Stimulated activated naive CD4-positive, alpha-beta T cell (primary cell): ENCODE data around the gene PALMD.

Source experiments
- DNase-seq, 6 experiments: peaks; one replicate each; lab custom pipeline; 2025; lab: John Stamatoyannopoulos, UW

Gene PALMD

GRCh38 chr1:99635664-99636063, 10.2 kb upstream of the PALMD start:
- DNase-seq = no peak

DNA sequence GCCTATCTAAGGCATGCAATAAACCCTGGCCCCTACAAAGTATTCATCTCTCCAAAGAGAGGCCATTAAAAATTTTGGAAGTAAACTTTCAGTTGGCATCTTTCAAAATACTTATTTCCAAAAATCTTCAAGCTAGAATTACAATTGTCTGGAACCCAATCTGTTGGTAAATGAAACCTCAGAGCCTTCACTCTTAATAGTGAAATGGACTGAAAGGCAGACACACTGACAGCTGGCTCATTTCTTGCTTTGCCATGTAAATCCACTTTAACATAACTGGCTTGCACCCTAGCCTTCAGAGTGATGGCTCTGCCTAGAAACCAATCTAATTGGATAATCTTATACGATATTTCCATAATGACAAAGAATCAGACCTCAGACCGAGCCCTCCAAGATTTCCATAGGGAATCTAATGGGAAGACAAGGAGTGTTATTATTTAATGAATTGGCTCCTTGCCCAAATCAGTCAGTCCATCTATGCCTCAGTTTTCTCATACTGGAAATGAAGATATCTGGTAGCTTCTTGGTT, 9.2 kb upstream of the PALMD start:
- DNase-seq = no peak

DNA sequence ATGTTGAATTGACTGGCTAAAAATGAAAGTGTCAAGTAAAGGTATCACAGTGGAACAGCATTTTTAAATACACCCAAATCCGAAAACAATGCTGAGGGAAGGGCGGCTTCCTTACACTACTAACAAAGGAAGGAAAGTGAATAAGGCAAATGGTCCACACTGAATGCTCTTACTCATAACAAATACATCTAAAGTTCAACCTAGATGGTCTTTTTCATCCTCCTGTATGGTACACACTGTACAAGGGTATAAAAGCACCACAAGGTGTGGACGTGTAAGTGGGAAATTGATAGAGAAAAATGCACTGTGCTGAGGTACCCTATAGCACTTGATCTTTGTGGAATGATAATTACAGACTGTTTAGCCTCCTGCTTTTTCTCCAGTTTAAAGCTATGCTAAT, 7.1 kb upstream of the PALMD start:
- DNase-seq = no peak

GRCh38 chr1:99639408-99639807, 6.5 kb upstream of the PALMD start:
- no peak for DNase-seq

DNA sequence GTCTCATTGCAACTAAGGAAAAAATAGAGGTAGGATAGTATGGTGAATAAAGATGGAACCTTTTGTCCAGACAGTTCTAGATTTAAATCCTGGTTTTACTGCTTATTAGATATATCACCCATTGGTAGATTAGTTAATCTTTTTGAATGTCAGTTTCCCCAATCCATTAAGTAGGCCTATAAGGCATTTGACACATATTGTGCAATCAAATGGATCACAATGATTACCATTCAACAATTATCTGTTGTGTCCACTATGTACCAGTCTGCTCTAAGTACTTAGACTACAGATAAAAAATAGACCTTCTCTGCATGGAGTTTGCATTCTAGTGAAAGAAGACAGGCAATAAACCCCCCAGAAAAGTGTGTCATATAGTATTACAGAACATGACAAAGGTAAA, 6.0 kb upstream of the PALMD start:
- DNase-seq = no peak

DNA sequence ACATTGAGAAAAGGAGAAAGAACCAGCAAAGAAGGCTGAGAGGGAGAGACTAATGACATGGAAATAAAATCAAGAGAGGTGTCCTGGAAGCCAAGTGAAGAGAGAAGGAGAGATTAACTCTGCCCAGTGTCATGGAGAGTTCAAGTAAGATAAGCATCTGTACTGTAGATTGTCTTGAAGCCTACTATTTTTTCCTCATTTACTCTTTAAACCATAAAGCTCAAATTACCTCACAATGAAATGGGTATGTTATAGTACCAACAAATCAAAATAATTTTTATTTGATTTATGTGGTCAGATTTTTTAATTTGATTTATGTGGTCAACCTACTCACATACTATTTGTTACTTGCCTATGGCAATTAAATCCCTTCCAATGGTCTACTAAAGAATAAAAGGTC, 5.2 kb upstream of the PALMD start:
- DNase-seq = no peak

DNA sequence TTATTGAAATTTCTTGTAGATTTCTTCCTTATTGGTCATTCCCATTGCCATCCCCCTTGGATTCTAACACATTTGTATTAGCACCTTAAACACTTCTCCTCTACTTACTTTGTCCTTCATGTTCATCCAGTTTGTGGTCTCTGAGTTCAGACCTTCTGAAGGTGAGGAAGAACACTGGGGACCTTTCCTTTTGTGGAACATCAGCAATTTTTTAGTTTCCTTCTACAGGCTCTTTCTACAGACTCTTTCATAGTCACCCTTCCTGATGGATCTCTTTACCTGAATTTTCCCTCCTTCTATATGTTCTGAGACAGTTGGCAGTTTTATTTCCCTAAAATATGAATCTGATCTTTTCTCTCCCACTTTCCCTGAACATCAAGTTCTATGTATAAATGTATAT, 4.4 kb upstream of the PALMD start:
- no peak for DNase-seq

- no peak for DNase-seq
Observed at GRCh38 chr1:99642053-99642452, 3.9 kb upstream of the PALMD start.

DNA sequence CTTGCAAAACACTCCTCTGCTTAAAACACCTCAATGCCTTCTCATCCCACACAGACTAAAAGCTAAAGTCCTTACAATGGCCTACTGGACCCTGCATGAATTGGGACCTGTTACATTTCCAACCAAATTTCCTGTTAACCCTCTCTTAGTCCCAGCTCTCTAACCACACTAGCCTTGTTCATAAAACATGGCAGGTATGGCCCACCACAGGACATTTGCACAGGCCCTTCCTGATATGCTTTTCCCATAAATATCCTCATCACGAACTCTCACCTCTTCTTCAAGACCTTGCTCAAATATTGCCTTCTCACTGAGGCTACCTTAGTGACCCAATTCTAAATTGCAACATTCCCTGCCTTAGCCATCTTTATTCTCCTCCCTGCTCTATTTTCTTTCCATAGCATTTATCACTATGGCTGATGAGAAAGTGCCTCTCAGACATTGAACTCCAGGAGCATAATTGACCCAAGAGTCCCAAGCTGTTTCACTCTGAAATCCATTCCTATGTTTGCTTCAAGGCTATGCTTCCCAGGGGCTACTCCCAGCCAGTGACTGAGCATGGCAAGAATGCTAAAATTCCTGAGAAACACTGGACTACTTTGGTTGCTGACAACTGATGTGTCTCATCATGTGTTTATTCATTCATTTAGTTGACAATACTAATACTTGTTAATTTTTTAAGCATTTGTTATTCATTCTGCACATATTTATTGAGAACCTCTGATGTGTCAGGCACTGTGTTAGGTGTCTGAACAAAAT, 2.7 kb upstream of the PALMD start:
- DNase-seq = no peak

GRCh38 chr1:99644279-99645004, 1.5 kb upstream of the PALMD start:
- DNase-seq = no peak

GRCh38 chr1:99645203-99645602, 710 bp upstream of the PALMD start:
- no peak for DNase-seq

DNA sequence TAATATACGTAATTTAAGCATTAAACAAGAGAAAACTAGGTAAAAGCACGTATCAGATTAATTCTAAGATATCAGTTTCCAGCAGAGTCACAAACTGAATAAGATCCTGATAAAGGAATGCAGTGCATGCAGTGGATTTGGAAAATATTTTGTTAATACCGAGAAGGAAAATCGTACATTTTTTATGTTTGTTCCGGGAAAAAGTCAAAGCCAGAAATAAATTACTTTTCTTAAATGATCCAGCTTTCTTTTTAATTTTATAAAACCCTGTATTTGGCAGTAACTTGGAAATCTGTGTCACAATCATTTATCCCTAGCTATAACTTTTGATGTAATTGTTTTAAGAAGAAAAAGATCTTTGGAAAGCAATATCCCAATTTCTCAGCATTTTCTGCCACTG, 955 bp downstream of the PALMD start:
- no peak for DNase-seq

DNA sequence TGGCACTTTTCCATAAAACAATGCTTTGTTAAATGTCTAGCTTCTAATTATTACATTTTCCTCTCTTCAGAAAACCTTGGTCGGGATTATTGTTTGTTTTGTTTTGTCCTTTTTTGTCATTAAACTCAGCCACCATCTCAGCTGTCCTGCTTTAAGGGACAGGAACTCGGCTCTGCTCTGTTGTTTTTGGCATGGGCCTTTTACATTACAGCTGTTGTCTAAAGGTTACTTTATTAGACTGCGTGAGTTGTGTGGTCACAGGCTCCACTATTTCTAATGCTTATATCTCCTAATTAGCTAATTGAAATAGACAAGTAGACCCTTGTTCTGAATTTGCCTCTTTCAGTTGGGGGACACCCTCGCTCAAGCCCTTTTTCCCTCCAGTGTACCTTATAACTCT, 1.6 kb downstream of the PALMD start:
- DNase-seq = no peak

GRCh38 chr1:99648107-99648506, 2.2 kb downstream of the PALMD start:
- DNase-seq = no peak

- DNase-seq = no peak
Observed at GRCh38 chr1:99650030-99650429, 4.1 kb downstream of the PALMD start.

- no peak for DNase-seq
Observed at GRCh38 chr1:99650773-99651437, 5.0 kb downstream of the PALMD start.

- DNase-seq = no peak
Observed at GRCh38 chr1:99652881-99653281, 7.0 kb downstream of the PALMD start.

DNA sequence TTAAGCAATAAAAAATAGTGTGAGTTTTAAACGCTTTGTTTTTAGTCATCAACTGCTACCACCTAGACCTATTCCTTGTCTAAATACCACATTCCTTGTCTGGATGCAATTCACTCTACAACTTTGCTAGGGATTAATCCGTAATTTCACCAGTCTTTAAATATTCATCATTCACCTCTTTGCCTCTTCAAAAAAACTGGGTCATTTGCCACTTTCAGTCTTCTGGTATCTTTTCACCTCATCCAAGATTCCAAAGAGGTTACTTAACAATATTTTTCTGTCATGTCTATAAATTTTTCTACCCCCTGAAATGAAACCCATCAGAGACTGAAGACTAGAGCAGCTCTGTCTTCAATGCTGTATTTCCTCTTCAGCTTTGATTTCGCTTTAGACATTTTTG, 9.5 kb downstream of the PALMD start:
- no peak for DNase-seq

DNA sequence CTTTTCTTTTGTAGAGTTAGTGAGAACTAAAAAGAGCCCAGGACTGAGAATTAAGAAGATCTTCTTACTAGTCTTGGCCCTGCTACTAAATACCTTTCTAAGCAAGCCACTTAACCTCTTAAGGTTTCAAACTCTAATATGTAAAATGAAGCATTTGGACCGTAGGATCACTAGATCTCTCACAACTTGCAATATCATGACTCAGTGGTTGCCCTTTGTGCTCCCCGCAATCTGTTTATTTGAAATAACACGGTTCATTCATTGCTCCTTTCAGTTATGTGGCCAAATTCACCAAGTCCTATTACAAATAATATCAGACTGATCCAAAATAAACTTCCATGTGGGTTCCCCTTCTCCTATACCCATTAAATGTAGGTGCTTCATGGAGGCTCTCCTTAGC, 10.8 kb downstream of the PALMD start:
- no peak for DNase-seq

DNA sequence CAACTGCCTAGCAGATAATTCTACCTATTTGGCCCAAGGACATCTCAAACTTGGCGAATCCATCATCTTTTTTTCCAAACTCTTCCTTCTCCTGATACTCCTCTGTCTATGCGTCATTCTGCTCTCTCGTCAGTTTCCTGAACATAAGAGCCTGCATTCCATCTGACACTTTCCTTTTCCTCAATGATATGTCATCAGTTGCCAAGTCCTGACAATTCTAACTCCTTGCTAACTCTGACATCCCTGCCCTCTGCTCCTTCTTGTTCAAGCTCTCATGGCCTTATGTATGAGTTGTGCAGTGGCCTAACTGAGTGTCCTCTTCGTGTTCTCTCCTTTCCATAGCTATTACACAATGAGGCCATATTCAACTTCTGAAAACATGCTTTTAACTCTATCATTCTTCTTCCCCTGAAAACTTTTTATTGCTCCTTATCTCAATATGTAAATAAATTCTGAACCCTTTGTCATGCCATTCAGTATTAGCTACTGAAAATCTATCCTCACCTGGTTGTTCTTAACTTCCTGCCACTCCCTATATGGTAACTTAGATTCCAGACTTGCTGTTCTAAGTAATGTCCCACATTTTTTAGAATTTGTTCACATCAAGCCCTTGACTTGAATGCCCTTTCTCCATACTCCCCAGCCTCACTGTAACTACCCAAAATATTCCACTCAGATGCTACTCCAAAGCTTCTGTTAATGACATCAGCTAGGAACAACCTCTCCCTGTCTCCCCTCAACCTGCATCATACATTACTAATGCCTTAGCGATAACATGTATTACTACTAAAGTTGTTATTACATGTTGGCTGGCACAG, 11.5 kb downstream of the PALMD start:
- no peak for DNase-seq

DNA sequence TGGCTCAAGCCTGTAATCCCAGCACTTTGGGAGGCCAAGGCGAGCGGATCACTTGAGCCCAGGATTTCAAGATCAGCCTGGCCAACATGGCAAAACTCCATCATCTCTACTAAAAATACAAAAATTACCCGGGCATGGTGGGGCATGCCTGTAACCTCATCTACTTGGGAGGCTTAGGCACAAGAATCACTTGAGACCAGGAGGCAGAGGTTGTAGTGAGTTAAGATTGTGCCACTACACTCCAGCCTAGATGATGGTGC, 12.0 kb downstream of the PALMD start:
- DNase-seq = no peak

DNA sequence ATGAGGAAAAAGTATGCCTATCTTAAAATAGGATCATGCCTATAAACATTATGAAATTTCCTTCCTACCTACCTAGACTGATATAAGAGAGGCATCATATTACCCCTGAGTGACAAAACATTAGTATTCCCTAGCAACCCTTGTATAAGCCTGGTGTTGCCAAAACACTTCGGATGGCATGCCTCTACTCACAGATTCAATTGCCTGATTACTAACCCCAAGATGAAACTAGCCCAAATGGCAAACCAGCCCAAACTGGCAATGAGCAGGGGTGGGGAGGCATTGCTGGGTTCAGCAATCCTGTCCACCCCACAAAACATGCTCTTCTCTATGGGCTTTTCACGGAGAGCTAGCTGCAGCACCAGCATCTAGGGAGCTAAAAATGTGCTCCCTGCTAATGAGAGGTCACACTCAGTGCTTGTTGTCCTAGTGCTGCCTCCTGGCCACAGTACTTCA, 13.9 kb downstream of the PALMD start:
- DNase-seq = no peak
